ENCODE data around the gene ATP2B2.

The ATP2B2 gene

GRCh38 chr3:10338164-10338470, 167.3 kb downstream of the ATP2B2 start:
- no peak overlapping the region for H3K9ac ChIP-seq (ENCODE audit: low read depth, low read length, poor library complexity, severe bottlenecking)
- H3K4me3 ChIP-seq (ENCODE audit: low read length, poor library complexity, severe bottlenecking), result no peak overlapping the region
- no peaks in the 10 kb centered on the region for H3K9me3 ChIP-seq (ENCODE audit: insufficient read depth, low read depth, low read length)
- H3K9me2 ChIP-seq (replicated peaks; ENCODE audit: low read depth, low read length), result no peaks in the 10 kb centered on the region
- no peak overlapping the region for H3K4me2 ChIP-seq (ENCODE audit: low read depth, low read length, poor library complexity, severe bottlenecking)
- H3K79me2 ChIP-seq (ENCODE audit: insufficient read depth, low read length), result no peaks in the 10 kb centered on the region
- no peak for TF ChIP-seq EZH2phosphoT487 (IDR thresholded peaks at IDR 0.05; ENCODE audit: borderline replicate concordance)
- peaks cover 15% of the 10 kb centered on the region for H3K4me1 ChIP-seq (ENCODE audit: insufficient read depth, low read length, poor library complexity, severe bottlenecking)
- H4K20me1 ChIP-seq (ENCODE audit: insufficient read depth, low read length, poor library complexity, severe bottlenecking), result no peaks in the 10 kb centered on the region
- H3K27me3 ChIP-seq (ENCODE audit: insufficient read depth, low read length, poor library complexity, severe bottlenecking), result no peaks in the 10 kb centered on the region
- no peak overlapping the region for H2AFZ ChIP-seq (ENCODE audit: low read length)
- no peaks in the 10 kb centered on the region for H3F3A ChIP-seq (ENCODE audit: low read depth)
- no peaks in the 10 kb centered on the region for H3K36me3 ChIP-seq (ENCODE audit: insufficient read depth, low read length)

- Histone ChIP-seq H3K27me3 (ENCODE audit: insufficient read depth, low read length, poor library complexity, severe bottlenecking) (no peaks in the 10 kb centered on the region), H2AFZ (ENCODE audit: low read length) (no peak overlapping the region), H3K9me2 (replicated peaks; ENCODE audit: low read depth, low read length) (no peaks in the 10 kb centered on the region), H3F3A (ENCODE audit: low read depth) (no peaks in the 10 kb centered on the region), H3K79me2 (ENCODE audit: insufficient read depth, low read length) (no peaks in the 10 kb centered on the region), H3K9ac (ENCODE audit: low read depth, low read length, poor library complexity, severe bottlenecking) (no peak overlapping the region), H3K9me3 (ENCODE audit: insufficient read depth, low read depth, low read length) (no peaks in the 10 kb centered on the region), H3K4me2 (ENCODE audit: low read depth, low read length, poor library complexity, severe bottlenecking) (no peak overlapping the region), H3K4me3 (ENCODE audit: low read length, poor library complexity, severe bottlenecking) (no peak overlapping the region), H4K20me1 (ENCODE audit: insufficient read depth, low read length, poor library complexity, severe bottlenecking) (no peaks in the 10 kb centered on the region), H3K4me1 (ENCODE audit: insufficient read depth, low read length, poor library complexity, severe bottlenecking) (peaks cover 15% of the 10 kb centered on the region), H3K36me3 (ENCODE audit: insufficient read depth, low read length) (no peaks in the 10 kb centered on the region)
- no peak for TF ChIP-seq EZH2phosphoT487 (IDR thresholded peaks at IDR 0.05; ENCODE audit: borderline replicate concordance)
- no peak for TF ChIP-seq CTCF (conservative IDR thresholded peaks at IDR 0.05; ENCODE audit: low read length)
Observed at GRCh38 chr3:10337323-10338163, 167.8 kb downstream of the ATP2B2 start.

- H3K4me2 ChIP-seq (ENCODE audit: low read depth, low read length, poor library complexity, severe bottlenecking), result no peak overlapping the region
- peaks cover 15% of the 10 kb centered on the region for H3K4me1 ChIP-seq (ENCODE audit: insufficient read depth, low read length, poor library complexity, severe bottlenecking)
- no peaks in the 10 kb centered on the region for H3K9me3 ChIP-seq (ENCODE audit: insufficient read depth, low read depth, low read length)
- no peaks in the 10 kb centered on the region for H3K9me2 ChIP-seq (replicated peaks; ENCODE audit: low read depth, low read length)
- H3K4me3 ChIP-seq (ENCODE audit: low read length, poor library complexity, severe bottlenecking), result no peak overlapping the region
- TF ChIP-seq CTCF (conservative IDR thresholded peaks at IDR 0.05; ENCODE audit: low read length) (no peak), EZH2phosphoT487 (IDR thresholded peaks at IDR 0.05; ENCODE audit: borderline replicate concordance) (no peak)
- H3F3A ChIP-seq (ENCODE audit: low read depth), result no peaks in the 10 kb centered on the region
- no peaks in the 10 kb centered on the region for H4K20me1 ChIP-seq (ENCODE audit: insufficient read depth, low read length, poor library complexity, severe bottlenecking)
- H2AFZ ChIP-seq (ENCODE audit: low read length), result no peak overlapping the region
- no peaks in the 10 kb centered on the region for H3K36me3 ChIP-seq (ENCODE audit: insufficient read depth, low read length)
- no peaks in the 10 kb centered on the region for H3K27me3 ChIP-seq (ENCODE audit: insufficient read depth, low read length, poor library complexity, severe bottlenecking)
- no peak overlapping the region for H3K9ac ChIP-seq (ENCODE audit: low read depth, low read length, poor library complexity, severe bottlenecking)
- no peaks in the 10 kb centered on the region for H3K79me2 ChIP-seq (ENCODE audit: insufficient read depth, low read length)
Observed at GRCh38 chr3:10336761-10337160, 168.6 kb downstream of the ATP2B2 start.

Measured in Loucy (cell line).